ENCODE measurements around the gene CPLX1.

- no peak for TF ChIP-seq SRF (IDR thresholded peaks at IDR 0.05; ENCODE audit: low read depth)
- no peak for TF ChIP-seq POLR2A (IDR thresholded peaks at IDR 0.05; ENCODE audit: borderline replicate concordance, extremely low read depth, insufficient read depth, insufficient read length)
- no peak for TF ChIP-seq TCF7L2 (IDR thresholded peaks at IDR 0.05; ENCODE audit: borderline replicate concordance, extremely low read depth, insufficient read depth, insufficient read length)
- no peak for TF ChIP-seq MAX (IDR thresholded peaks at IDR 0.05)
These were observed 4.3 kb downstream of the CPLX1 start for GRCh38 chr4:821631-822030.
